ENCODE results near the gene MAP3K3.
A peak's percentile ranks its signal among the peaks of the same experiment; 100 is the strongest.

Gene MAP3K3

DNA sequence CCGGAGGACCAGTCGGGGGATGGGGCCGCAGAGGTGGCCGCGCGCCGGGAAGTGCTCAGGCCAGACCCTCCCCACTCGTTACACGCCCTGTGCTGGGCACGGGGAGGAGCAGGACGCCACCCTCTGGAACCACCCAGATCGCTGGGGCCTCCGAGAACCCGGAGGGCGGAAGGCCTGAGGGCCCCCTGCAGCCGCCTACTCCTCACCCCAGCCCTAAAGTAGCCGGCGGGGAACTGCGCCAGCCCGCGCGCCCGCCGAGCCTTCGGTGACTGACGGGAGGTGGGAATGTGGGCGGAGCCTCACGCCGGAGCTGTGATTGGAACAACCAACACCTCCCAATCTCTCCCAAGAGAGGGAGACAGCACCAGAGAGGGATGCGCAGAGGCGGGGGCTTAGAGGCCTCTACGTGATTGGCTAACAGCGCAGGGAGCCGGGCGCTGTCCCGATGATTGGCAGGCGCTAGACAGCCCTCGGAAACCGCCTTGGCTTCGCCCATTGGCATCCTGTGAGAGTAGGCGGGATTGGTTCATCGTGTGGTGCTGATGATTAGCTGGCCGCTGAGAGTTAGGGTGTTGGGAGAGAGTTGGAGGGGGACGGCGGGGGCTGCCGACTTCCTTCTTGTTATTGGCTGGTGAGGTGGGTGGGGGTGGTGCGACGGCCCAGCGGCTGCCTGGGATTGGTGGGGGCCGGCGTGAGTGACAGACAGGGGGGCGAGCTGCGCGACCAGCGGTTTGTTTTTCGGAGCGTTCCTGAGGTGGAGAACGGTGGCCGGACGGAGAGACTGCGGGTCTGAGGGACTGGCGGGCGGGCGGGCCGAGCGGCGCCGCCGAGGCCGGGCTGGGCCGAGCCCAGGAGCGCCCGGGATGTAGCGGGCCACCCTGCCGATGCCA, at the start of gene MAP3K3:
MAP3K3 (plus strand) TSS at position 734 of the 890 bp plus-strand sequence. CDS start 343 bp downstream, outside the sequence.
- peak; percentile 100 for DNase-seq (ENCODE audit: low read depth)

DNA sequence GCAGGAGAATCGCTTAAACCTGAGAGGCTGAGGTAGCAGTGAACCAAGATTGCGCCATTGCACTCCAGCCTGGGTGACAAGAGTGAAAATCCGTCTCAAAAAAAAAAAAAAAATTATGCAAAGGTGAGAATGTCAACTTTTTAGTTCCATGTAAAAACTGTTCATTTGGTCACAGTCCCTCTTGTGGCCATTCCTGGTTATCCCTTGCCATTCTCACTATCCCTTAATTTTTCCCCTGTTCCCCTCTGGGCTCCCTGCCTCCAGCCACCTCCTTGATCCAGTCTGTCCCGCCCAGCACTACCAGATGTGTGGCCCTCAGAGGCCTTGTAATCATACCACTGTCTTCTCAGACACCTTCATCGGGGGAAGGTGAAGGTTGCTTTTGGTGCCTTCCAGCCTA, 48.6 kb upstream of the MAP3K3 start:
- DNase-seq (ENCODE audit: low read depth): no peak

DNA sequence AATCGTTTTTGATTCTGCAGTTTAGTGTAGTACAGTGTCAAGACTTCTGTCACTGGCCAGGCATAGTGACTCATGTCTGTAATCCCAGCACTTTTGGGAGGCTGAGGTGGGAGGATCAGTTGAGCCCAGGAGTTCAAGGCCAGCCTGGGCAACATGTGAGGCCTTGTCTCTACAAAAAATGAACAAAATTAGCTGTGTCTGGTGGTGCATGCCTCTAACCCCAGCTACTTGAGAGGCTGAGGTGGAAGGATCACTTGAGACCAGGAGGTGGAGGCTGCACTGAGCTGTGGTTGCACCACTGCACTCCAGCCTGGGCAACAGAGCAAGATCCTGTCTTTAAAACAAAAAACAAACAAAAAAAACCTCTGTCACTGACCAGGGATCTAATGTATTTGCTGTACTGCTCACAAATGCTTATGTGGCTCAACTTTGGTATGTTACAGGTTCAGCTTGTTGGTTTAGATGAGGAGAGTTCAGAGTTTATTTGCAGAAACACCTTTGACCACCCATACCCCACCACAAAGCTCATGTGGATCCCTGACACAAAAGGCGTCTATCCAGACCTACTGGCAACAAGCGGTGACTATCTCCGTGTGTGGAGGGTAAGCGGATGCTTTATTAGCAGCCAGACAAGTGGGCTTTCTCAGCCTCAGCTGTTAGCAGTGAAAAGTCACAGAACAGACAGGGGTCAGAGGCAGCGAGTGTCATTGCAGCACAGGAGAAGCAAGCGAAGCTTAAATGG, 44.0 kb upstream of the MAP3K3 start:
- DNase-seq (ENCODE audit: low read depth): no peak

DNA sequence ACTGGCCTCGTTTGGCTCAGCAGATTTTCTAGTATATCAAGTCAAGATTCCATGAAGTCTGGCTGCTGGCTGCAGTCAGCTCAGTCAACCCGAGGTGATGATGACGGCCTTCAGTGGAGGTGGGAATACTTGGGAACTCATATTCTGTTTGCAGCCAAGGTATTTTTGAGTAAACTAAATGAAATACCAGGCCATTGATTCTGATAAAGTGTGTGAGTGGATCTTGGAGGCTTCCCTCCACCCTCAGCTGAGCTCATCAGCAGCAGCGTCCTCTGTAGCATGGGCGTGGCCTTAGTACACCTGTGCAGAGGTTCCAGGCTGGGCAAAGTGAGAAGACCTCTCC, 43.5 kb upstream of the MAP3K3 start:
- no peak for DNase-seq (ENCODE audit: low read depth)

DNA sequence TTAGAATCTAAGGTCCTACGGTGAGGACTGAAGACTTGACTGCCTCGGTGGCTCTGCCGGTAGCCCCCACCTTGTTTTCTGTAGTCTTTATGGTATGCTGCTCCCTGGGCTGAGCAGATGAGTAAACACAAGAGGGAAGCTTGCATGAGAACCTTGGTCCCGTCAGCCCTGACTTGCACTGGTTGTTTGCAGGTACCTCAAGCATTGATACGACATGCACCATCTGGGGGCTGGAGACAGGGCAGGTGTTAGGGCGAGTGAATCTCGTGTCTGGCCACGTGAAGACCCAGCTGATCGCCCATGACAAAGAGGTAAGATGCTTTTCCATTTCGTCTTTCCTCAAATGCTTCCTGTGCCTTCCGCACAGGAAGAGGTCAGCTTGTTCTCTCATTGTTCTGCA, 42.6 kb upstream of the MAP3K3 start:
- no peak for DNase-seq (ENCODE audit: low read depth)

DNA sequence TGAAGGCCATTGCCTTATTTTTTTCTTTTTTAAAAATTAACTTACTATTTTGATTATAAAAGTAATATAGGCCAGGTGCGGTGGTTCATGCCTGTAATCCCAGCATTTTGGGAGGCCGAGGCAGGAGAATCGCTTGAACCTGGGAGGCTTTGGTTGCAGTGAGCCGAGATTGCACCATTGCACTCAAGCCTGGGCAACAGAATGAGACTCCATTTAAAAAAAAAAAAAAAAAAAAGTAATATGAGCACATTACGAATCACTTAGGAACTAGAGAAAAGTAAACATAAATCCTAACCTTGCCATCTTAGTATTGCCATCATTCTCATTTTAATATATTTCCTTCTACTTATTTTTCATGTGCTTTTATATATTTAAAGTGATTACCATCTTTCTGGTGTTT, 34.4 kb upstream of the MAP3K3 start:
- no peak for DNase-seq (ENCODE audit: low read depth)

DNA sequence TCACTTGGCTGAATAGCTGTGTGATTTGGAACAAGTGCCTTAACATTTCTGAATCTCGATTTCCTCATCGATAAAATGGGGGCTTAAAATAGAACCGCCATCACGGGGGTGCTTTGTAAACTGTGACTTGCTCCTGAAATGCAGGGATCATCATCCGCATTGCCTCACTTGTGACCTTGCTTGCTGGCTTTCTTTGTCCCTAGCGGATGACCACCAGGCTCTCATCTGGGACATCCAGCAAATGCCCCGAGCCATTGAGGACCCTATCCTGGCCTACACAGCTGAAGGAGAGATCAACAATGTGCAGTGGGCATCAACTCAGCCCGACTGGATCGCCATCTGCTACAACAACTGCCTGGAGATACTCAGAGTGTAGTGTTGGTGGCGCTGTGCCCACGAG, 33.4 kb upstream of the MAP3K3 start:
- DNase-seq (ENCODE audit: low read depth): no peak

DNA sequence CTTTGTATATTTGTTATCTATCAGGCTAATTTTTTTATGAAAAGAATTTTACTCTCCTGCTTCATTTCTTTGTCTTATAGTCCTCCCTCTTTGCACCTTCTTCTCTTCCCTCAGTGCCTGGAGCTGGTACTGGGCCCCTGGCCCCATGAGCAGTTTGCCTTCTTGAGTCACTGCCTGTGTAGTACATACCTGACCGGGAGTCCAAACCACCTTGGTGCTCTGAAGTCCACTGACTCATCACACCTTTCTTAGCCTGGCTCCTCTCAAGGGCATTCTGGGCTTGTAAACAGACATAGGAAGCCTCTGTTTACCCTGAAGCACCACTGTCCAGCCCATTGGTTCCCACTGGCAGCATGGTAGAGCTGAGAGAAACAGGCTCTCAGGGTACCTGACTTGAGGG, 32.6 kb upstream of the MAP3K3 start:
- no peak for DNase-seq (ENCODE audit: low read depth)

DNA sequence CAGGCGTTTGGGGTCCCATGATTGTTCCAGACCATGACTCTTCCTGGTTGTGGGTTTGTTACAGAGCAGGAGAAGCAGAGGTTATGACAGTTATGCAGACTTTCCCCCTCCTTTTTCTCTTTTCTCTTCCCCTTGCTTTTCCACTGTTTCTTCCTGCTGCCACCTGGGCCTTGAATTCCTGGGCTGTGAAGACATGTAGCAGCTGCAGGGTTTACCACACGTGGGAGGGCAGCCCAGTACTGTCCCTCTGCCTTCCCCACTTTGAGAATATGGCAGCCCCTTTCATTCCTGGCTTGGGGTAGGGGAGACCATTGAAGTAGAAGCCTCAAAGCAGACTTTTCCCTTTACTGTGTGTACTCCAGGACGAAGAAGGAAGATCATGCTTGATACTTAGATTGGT, 29.4 kb upstream of the MAP3K3 start:
- DNase-seq (ENCODE audit: low read depth): no peak

DNA sequence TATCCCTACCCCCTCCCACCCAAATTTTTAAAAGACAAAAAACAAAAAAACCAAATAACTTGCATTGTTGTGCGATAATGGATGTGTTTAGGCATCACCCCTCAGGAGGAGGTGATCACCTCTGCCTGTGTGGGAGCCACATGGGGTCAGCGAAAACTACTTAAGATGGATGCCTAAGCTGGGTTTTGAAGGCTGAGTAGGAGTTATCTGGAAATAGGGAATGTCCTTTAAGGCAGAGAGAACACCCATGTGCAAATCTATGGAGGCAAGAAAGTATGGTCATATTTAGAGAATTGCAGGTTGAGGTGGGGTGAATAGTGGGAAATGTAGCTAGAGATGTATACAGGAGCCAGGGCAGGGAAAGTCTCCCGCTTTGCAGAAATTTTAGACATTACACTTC, 27.1 kb upstream of the MAP3K3 start:
- no peak for DNase-seq (ENCODE audit: low read depth)

DNA sequence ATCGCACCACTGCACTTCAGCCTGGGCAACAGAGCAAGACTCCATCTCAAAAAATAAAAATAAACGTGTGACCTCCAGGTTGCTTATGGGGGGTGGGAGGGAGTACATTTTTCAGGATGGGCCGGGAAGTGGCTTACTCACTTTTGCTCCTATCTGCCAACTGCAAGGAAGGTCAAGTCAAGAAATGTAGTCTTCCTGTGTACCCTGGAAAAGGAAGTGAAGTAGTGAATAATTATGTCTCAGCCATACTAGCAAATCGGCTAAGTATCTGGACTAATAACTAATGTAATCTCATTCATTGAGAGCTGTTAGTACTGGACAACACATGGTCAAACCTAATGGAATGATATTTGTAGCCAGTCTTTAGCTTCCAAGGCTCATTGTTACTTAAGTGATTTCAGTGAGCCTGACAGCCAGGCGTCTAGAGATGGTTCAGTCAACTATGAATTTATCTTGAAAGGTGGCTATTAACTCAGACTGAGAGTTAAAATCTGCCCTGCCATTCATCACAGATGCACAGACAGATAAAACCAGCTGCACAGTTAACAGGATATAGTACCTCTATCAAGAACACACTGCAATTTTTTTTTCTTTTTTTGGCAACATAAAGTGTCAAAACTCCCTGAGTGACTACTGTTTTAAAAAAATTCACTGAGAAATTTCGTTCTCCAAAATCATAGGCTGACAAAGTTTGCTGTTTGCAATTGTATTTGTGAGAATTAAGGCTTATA, 25.2 kb upstream of the MAP3K3 start:
- no peak for DNase-seq (ENCODE audit: low read depth)

DNA sequence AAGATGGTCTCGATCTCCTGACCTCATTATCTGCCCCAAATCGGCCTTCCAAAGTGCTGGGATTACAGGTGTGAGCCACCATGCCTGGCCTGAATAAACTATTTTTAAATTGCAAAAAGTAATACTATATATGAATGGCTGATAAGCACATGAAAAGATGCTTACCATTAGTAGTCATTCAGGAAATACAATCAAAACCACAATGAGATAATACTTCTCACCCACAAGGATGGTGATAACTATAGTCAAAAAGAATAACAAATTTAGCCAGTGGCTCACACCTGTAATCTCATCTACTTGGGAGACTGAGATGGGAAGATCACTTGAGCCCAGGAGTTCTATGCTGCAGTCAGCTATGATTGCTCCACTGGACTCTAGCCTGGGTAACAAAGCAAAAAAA, 23.9 kb upstream of the MAP3K3 start:
- DNase-seq (ENCODE audit: low read depth): no peak

GRCh38 chr17:63600569-63601438, 21.4 kb upstream of the MAP3K3 start, which contains the start of gene TACO1:
Gene TACO1, plus strand, starts transcription at chr17:63600895. Its CDS starts 189 bp downstream, at chr17:63601084.
- DNase-seq (ENCODE audit: low read depth): peak; percentile 85

GRCh38 chr17:63601439-63602371, 20.5 kb upstream of the MAP3K3 start:
- DNase-seq (ENCODE audit: low read depth): no peak

DNA sequence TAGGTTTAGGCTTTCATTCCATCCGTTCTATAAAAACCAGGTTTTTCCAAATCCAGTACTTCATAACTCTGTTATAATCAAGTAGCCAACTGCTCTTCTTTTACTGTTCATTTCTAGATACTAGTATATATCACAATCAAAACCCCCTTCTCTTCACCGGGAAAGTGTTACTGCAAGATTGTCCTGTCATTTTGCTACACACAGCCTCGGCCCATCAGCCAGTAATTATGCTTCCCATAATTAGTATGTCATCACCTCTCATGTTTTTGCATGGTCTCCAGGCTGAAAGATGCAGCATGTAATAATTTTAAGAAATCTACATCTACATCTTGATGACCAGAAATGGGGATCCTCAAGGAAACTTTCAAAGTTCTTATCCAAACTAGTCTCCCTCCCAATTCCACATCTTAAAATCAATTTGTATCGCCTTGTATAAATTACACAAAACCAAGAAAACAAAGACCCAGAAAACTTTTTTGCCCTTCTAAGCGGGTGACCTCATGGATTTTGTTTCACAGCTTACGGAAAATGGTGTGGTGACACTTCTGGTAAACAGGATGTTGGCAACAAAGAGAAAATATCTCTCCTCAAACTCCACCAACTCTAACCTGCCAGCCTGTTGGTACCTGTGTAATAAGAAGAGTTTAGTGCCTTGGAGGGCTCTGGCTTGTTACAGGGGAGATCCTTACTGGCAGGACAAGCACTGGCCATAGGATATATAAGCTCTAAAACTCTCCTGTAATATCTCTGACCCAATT, 12.2 kb upstream of the MAP3K3 start:
- no peak for DNase-seq (ENCODE audit: low read depth)

GRCh38 chr17:63610854-63611253, 11.4 kb upstream of the MAP3K3 start:
- no peak for DNase-seq (ENCODE audit: low read depth)

GRCh38 chr17:63611354-63611753, 10.9 kb upstream of the MAP3K3 start:
- DNase-seq (ENCODE audit: low read depth): no peak

GRCh38 chr17:63613663-63614062, 8.6 kb upstream of the MAP3K3 start:
- DNase-seq (ENCODE audit: low read depth): no peak

DNA sequence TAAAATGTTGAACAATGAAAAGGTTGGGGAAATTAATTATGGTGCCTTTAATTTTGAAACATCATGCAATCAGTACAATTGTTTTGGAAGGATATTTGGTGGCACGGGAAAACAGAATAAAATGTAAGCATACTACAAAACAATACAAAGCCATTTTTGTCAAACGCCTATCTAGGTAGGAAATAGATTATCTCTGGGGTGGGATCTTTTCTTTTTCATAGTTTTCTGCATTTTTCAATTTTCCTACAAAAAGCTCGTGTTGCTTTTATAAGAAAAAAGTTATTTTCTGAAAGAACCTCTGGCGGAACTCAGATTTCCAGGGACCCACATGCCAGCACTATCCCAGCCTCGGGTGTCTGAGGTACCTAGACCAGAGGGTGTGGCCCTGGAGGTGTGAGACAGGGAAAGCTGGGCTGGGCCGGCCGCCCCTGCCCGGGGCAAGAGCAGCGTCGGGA, 961 bp upstream of the MAP3K3 start:
- no peak for DNase-seq (ENCODE audit: low read depth)

All from fibroblast of gingiva (primary cell).